Measurements from ENCODE around the gene TGFBR2. TPM values are rescaled to one million over a fixed set of nuclear protein-coding genes. Genes with fewer than 3 reads are reported as not detected.
A peak's percentile ranks its signal among the peaks of the same experiment; 100 is the strongest.

The TGFBR2 gene
- polyA plus RNA-seq, 1 donor (not counting 4 experiments of a cell fraction or from before 2014, with no cell fraction given): 303 TPM

DNA sequence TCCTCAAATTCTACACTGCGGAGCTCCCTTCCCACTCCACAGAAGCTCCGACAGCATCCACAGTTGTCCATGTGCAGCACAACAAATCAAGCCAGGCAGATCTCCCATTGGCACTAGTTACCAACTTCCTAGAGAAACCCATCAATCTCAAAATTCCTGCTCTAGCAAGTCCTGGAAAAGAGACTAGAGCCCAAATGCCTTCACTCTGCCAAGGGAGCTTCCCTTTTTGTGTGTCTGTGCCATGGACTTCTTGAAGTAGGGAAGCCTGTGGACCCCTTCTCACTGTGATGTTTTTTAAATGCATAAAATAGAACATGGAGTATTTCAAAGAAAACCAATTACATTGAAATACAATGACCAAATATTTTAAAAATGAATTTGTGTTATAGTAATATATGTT lies 59.1 kb downstream of the TGFBR2 start:
- Histone ChIP-seq H3K9me1 (ENCODE audit: control insufficient read depth, extremely low read depth, insufficient read depth, low read length) (no peaks in the 10 kb centered on the region), H2AFZ (ENCODE audit: control insufficient read depth, low read length) (no peak overlapping the region), H3K9me3 (ENCODE audit: control insufficient read depth, low read depth, low read length) (no peaks in the 10 kb centered on the region), H3K4me3 (ENCODE audit: control insufficient read depth in 2 of 3, extremely low read depth in 1 of 3, insufficient read depth in 2 of 3, low read depth in 1 of 3, low read length in 3 of 3) (no peak overlapping the region), H3K36me3 (ENCODE audit: control insufficient read depth in 2 of 2, extremely low read depth in 1 of 2, insufficient read depth in 2 of 2, low read length in 2 of 2) (peaks cover 16 to 28% of the 10 kb centered on the region in 2 experiments), H3K27me3 (ENCODE audit: control insufficient read depth, extremely low read depth, insufficient read depth, low read length) (no peaks in the 10 kb centered on the region), H3K79me2 (ENCODE audit: control insufficient read depth, insufficient read depth, low read length) (peaks cover 77% of the 10 kb centered on the region), H3K27ac (ENCODE audit: control insufficient read depth, insufficient read depth, low read length) (no peak overlapping the region), H4K20me1 (ENCODE audit: control insufficient read depth, extremely low read depth, insufficient read depth, low read length) (no peaks in the 10 kb centered on the region), H3K4me2 (ENCODE audit: control insufficient read depth, extremely low read depth, insufficient read depth, low read depth, low read length) (no peak overlapping the region), H3K9ac (ENCODE audit: control insufficient read depth, extremely low read depth, insufficient read depth, low read length) (no peak overlapping the region), H3K4me1 (ENCODE audit: control insufficient read depth, extremely low read depth, insufficient read depth, low read length) (peaks cover 31% of the 10 kb centered on the region)
- DNase-seq (ENCODE audit: low read depth, low spot score) (no peak), FAIRE-seq (no peak)
- TF ChIP-seq EZH2 (IDR thresholded peaks at IDR 0.05; ENCODE audit: low read length): no peak
- TF ChIP-seq, protein P1, sequence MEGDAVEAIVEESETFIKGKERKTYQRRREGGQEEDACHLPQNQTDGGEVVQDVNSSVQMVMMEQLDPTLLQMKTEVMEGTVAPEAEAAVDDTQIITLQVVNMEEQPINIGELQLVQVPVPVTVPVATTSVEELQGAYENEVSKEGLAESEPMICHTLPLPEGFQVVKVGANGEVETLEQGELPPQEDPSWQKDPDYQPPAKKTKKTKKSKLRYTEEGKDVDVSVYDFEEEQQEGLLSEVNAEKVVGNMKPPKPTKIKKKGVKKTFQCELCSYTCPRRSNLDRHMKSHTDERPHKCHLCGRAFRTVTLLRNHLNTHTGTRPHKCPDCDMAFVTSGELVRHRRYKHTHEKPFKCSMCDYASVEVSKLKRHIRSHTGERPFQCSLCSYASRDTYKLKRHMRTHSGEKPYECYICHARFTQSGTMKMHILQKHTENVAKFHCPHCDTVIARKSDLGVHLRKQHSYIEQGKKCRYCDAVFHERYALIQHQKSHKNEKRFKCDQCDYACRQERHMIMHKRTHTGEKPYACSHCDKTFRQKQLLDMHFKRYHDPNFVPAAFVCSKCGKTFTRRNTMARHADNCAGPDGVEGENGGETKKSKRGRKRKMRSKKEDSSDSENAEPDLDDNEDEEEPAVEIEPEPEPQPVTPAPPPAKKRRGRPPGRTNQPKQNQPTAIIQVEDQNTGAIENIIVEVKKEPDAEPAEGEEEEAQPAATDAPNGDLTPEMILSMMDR (optimal IDR thresholded peaks at IDR 0.05 in 1 of 3, IDR thresholded peaks at IDR 0.05 in 1 of 3, conservative IDR thresholded peaks at IDR 0.05 in 1 of 3; ENCODE audit: extremely low read depth in 1 of 3, insufficient read depth in 2 of 3, low read length in 3 of 3): no peak
- dilution Hi-C loops (cut with MboI; ENCODE audit: extremely low pct_ligation_motif_present, low sequenced_read_pairs): no loop called here

DNA sequence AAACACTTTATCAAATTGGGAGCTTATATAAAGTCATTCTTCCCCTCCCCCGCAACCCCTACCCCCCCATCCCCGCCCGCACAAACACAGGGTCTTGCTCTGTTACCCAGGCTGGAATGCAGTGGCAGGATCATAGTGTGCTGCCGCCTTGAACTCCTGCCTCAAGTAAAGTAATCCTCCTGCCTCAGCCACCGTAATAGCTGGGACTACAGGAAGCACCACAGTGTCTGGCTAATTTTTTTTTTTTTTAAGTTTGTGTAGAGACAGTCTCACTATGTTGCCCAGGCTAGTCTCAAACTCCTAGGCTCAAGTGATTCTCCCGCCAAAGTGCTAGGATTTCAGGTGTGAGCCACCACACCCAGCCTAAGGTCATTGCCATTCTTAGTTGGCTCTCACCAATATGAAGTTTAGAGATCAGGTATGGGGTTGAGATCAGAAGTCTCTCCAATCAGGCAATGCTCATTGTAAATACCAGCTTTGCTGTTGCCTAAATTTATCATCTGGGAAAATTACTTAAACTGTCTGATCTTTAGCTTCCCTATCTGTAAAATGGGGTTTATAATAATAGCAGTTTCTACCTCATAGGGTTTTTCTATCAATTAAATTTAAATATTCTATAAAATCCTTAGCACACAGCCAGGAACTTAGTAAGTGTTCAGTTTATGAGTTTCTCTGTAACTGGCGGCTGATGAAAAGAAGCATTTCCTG lies 60.3 kb downstream of the TGFBR2 start:
- DNase-seq (ENCODE audit: low read depth, low spot score) (no peak), FAIRE-seq (peak; percentile 49)
- Histone ChIP-seq H4K20me1 (ENCODE audit: control insufficient read depth, extremely low read depth, insufficient read depth, low read length) (peaks cover 4% of the 10 kb centered on the region), H3K4me2 (ENCODE audit: control insufficient read depth, extremely low read depth, insufficient read depth, low read depth, low read length) (no peak overlapping the region), H3K9me3 (ENCODE audit: control insufficient read depth, low read depth, low read length) (no peaks in the 10 kb centered on the region), H3K36me3 (ENCODE audit: control insufficient read depth in 2 of 2, extremely low read depth in 1 of 2, insufficient read depth in 2 of 2, low read length in 2 of 2) (peaks cover 17 to 35% of the 10 kb centered on the region in 2 experiments), H3K4me3 (ENCODE audit: control insufficient read depth in 2 of 3, extremely low read depth in 1 of 3, insufficient read depth in 2 of 3, low read depth in 1 of 3, low read length in 3 of 3) (no peak overlapping the region), H3K4me1 (ENCODE audit: control insufficient read depth, extremely low read depth, insufficient read depth, low read length) (peaks cover 22% of the 10 kb centered on the region), H3K27ac (ENCODE audit: control insufficient read depth, insufficient read depth, low read length) (no peak overlapping the region), H2AFZ (ENCODE audit: control insufficient read depth, low read length) (no peak overlapping the region), H3K79me2 (ENCODE audit: control insufficient read depth, insufficient read depth, low read length) (peaks cover 77% of the 10 kb centered on the region), H3K9ac (ENCODE audit: control insufficient read depth, extremely low read depth, insufficient read depth, low read length) (no peak overlapping the region), H3K9me1 (ENCODE audit: control insufficient read depth, extremely low read depth, insufficient read depth, low read length) (peaks cover 3% of the 10 kb centered on the region), H3K27me3 (ENCODE audit: control insufficient read depth, extremely low read depth, insufficient read depth, low read length) (no peaks in the 10 kb centered on the region)
- no peak for TF ChIP-seq EZH2 (IDR thresholded peaks at IDR 0.05; ENCODE audit: low read length)
- TF ChIP-seq, protein P1 (optimal IDR thresholded peaks at IDR 0.05 in 1 of 3, IDR thresholded peaks at IDR 0.05 in 1 of 3, conservative IDR thresholded peaks at IDR 0.05 in 1 of 3; ENCODE audit: extremely low read depth in 1 of 3, insufficient read depth in 2 of 3, low read length in 3 of 3): no peak
- dilution Hi-C loops (cut with MboI; ENCODE audit: extremely low pct_ligation_motif_present, low sequenced_read_pairs): no loop called here

Data from keratinocyte (primary cell).